Neural cell (in vitro differentiated cells): Measurements from ENCODE around the gene HS1BP3. TPM values are rescaled to one million over a fixed set of nuclear protein-coding genes. Genes with fewer than 3 reads are reported as not detected.

Experiments used
- H2AFZ ChIP-seq: fragments of 200-600, 300-800 bp; sonication (generic), shearing (Covaris generic); 2 replicates; pipeline ENCODE4 v1.6.0; 2014; ENCODE audit warnings: low read depth, mild to moderate bottlenecking, antibody characterized with exemption, low read length, moderate library complexity
- H3F3A ChIP-seq: fragments of 200-600 bp; shearing (Covaris generic); 2 replicates; pipeline ENCODE4 v1.6.1; 2016; ENCODE audit warnings: mild to moderate bottlenecking, moderate library complexity, mixed read lengths, antibody characterized with exemption, low read length; ENCODE audit not compliant: insufficient read depth, poor library complexity, severe bottlenecking
- H3K27ac ChIP-seq: fragments of 200-600, 300-800 bp; sonication (generic), shearing (Covaris generic); 2 replicates; pipeline ENCODE4 v1.5.1; 2014; ENCODE audit warnings: mild to moderate bottlenecking, low read length, moderate library complexity
- H3K27me3 ChIP-seq: fragments of 300-800, 200-600 bp; sonication (generic), shearing (Covaris generic); 2 replicates; pipeline ENCODE4 v1.6.0; 2014; ENCODE audit warnings: mild to moderate bottlenecking, low read depth, low read length, moderate library complexity; ENCODE audit not compliant: insufficient read depth
- H3K36me3 ChIP-seq: fragments of 300-800, 200-600 bp; sonication (generic), shearing (Covaris generic); 2 replicates; pipeline ENCODE4 v1.5.1; 2014; ENCODE audit warnings: mild to moderate bottlenecking, antibody characterized with exemption, low read length, moderate library complexity; ENCODE audit not compliant: insufficient read depth
- H3K4me2 ChIP-seq: fragments of 300-800, 200-600 bp; sonication (generic), shearing (Covaris generic); 2 replicates; pipeline ENCODE4 v1.6.0; 2014; ENCODE audit warnings: mild to moderate bottlenecking, low read length
- H3K4me3 ChIP-seq: fragments of 300-800, 200-600 bp; sonication (generic), shearing (Covaris generic); 2 replicates; pipeline ENCODE4 v1.5.1; 2014; ENCODE audit warnings: mild to moderate bottlenecking, low read length, moderate library complexity
- H3K79me2 ChIP-seq: fragments of 200-600 bp; shearing (Covaris generic); replicated peaks from 2 replicates; pipeline ENCODE4 v1.6.0; 2014; ENCODE audit warnings: mild to moderate bottlenecking, low read length, moderate library complexity; ENCODE audit not compliant: insufficient read depth
- H3K9ac ChIP-seq: fragments of 300-800, 200-600 bp; sonication (generic), shearing (Covaris generic); 2 replicates; pipeline ENCODE4 v1.6.1; 2016; ENCODE audit warnings: mild to moderate bottlenecking, low read length, mixed read lengths
- H3K9me2 ChIP-seq: fragments of 200-600 bp; shearing (Covaris generic); 2 replicates; pipeline ENCODE4 v1.6.1; 2016; ENCODE audit warnings: mild to moderate bottlenecking, low read length, mixed read lengths; ENCODE audit not compliant: insufficient read depth
- H3K9me3 ChIP-seq: fragments of 200-600, 300-800 bp; sonication (generic), shearing (Covaris generic); 2 replicates; pipeline ENCODE4 v1.6.1; 2016; ENCODE audit warnings: mild to moderate bottlenecking, mixed run types, low read length, moderate library complexity, mixed read lengths
- H4K20me1 ChIP-seq: fragments of 200-600 bp; shearing (Covaris generic); 2 replicates; pipeline ENCODE4 v1.6.1; 2016; ENCODE audit warnings: mild to moderate bottlenecking, mixed run types; ENCODE audit not compliant: insufficient read depth
- EP300 ChIP-seq: fragments of 450-650 bp; conservative IDR thresholded peaks from 2 replicates; pipeline ENCODE4 v1.6.1; 2014; ENCODE audit warnings: antibody characterized with exemption, mild to moderate bottlenecking, moderate library complexity; ENCODE audit not compliant: poor library complexity, severe bottlenecking
- EZH2 ChIP-seq: fragments of 200-600, 300-800 bp; shearing (Covaris generic), sonication (generic); IDR thresholded peaks from 2 replicates; pipeline ENCODE4 v1.6.1; 2014; ENCODE audit warnings: antibody characterized with exemption, low read length, borderline replicate concordance, mild to moderate bottlenecking; ENCODE audit not compliant: insufficient read depth, poor library complexity, severe bottlenecking
- MXI1 ChIP-seq: fragments of 450-650 bp; conservative IDR thresholded peaks from 2 replicates; pipeline ENCODE4 v1.6.1; 2014; ENCODE audit warnings: antibody characterized with exemption, mild to moderate bottlenecking; ENCODE audit not compliant: poor library complexity, severe bottlenecking
- POLR2AphosphoS5 ChIP-seq: IDR thresholded peaks from 2 replicates; pipeline ENCODE4 v1.6.1; 2012
- RAD21 ChIP-seq: fragments of 450-650 bp; conservative IDR thresholded peaks from 2 replicates; pipeline ENCODE4 v1.6.1; 2014; ENCODE audit warnings: antibody characterized with exemption, mild to moderate bottlenecking, moderate library complexity
- SMC3 ChIP-seq: fragments of 450-650 bp; conservative IDR thresholded peaks from 2 replicates; pipeline ENCODE4 v1.6.1; 2014; ENCODE audit warnings: antibody characterized with exemption, mild to moderate bottlenecking, moderate library complexity; ENCODE audit not compliant: poor library complexity
- TAF1 ChIP-seq: IDR thresholded peaks from 2 replicates; pipeline ENCODE4 v1.6.1; 2012; ENCODE audit warnings: low read depth
- polyA plus RNA-seq: library from polyadenylated mRNA; depleted of rRNA; stranded (reverse); fragments of >200 nt; gene quantifications from 2 replicates; pipeline ENCODE4 v1.2.3, GENCODE V29; 2014
- TF ChIP-seq, protein P1 (sequence below): IDR thresholded peaks from 2 replicates; pipeline ENCODE4 v1.6.1; 2012; ENCODE audit warnings: borderline replicate concordance
- TF ChIP-seq, protein P2 (sequence below): fragments of 450-650 bp; IDR thresholded peaks from 2 replicates; pipeline ENCODE4 v1.5.1; 2014; ENCODE audit warnings: antibody characterized with exemption, mild to moderate bottlenecking, moderate library complexity; ENCODE audit not compliant: poor library complexity, severe bottlenecking

HS1BP3 gene
- polyA plus RNA-seq, 1 donor from 2014 or later, result 8.9 TPM

DNA sequence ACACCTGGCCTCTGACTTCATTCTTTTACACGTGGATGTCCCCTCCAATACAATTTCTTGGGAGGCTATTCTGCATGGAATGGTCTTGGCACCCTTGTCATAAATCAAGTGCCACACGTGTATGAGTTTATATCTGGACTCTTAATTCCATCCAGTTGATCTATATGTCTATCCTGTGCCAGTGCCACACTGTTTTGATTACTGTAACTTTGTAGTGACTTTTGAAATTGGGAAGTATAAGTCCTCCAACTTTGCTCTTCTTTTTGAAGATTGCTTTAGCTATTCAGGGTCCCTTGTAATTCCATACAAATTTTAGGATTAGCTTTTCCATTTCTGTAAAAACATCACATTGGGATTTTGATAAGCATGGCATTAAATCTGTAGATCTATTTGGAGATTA lies 43.5 kb downstream of the HS1BP3 start:
- no peaks in the 10 kb centered on the region for H3K36me3 ChIP-seq
- H4K20me1 ChIP-seq, result no peaks in the 10 kb centered on the region
- TF ChIP-seq RAD21 (no peak), EP300 (no peak), EZH2 (no peak), POLR2AphosphoS5 (no peak), MXI1 (no peak), SMC3 (no peak), TAF1 (no peak)
- TF ChIP-seq, protein P1, sequence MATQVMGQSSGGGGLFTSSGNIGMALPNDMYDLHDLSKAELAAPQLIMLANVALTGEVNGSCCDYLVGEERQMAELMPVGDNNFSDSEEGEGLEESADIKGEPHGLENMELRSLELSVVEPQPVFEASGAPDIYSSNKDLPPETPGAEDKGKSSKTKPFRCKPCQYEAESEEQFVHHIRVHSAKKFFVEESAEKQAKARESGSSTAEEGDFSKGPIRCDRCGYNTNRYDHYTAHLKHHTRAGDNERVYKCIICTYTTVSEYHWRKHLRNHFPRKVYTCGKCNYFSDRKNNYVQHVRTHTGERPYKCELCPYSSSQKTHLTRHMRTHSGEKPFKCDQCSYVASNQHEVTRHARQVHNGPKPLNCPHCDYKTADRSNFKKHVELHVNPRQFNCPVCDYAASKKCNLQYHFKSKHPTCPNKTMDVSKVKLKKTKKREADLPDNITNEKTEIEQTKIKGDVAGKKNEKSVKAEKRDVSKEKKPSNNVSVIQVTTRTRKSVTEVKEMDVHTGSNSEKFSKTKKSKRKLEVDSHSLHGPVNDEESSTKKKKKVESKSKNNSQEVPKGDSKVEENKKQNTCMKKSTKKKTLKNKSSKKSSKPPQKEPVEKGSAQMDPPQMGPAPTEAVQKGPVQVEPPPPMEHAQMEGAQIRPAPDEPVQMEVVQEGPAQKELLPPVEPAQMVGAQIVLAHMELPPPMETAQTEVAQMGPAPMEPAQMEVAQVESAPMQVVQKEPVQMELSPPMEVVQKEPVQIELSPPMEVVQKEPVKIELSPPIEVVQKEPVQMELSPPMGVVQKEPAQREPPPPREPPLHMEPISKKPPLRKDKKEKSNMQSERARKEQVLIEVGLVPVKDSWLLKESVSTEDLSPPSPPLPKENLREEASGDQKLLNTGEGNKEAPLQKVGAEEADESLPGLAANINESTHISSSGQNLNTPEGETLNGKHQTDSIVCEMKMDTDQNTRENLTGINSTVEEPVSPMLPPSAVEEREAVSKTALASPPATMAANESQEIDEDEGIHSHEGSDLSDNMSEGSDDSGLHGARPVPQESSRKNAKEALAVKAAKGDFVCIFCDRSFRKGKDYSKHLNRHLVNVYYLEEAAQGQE, result no peak
- TF ChIP-seq, protein P2, sequence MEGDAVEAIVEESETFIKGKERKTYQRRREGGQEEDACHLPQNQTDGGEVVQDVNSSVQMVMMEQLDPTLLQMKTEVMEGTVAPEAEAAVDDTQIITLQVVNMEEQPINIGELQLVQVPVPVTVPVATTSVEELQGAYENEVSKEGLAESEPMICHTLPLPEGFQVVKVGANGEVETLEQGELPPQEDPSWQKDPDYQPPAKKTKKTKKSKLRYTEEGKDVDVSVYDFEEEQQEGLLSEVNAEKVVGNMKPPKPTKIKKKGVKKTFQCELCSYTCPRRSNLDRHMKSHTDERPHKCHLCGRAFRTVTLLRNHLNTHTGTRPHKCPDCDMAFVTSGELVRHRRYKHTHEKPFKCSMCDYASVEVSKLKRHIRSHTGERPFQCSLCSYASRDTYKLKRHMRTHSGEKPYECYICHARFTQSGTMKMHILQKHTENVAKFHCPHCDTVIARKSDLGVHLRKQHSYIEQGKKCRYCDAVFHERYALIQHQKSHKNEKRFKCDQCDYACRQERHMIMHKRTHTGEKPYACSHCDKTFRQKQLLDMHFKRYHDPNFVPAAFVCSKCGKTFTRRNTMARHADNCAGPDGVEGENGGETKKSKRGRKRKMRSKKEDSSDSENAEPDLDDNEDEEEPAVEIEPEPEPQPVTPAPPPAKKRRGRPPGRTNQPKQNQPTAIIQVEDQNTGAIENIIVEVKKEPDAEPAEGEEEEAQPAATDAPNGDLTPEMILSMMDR, result no peak
- no peaks in the 10 kb centered on the region for H3K27me3 ChIP-seq
- H3K9me3 ChIP-seq, result peaks cover 4% of the 10 kb centered on the region
- no peaks in the 10 kb centered on the region for H3F3A ChIP-seq
- H3K79me2 ChIP-seq, result no peaks in the 10 kb centered on the region
- no peaks in the 10 kb centered on the region for H3K9me2 ChIP-seq
- no peak overlapping the region for H2AFZ ChIP-seq
- H3K4me3 ChIP-seq, result no peak overlapping the region
- no peak overlapping the region for H3K27ac ChIP-seq
- H3K4me2 ChIP-seq, result no peak overlapping the region
- H3K9ac ChIP-seq, result no peak overlapping the region

DNA sequence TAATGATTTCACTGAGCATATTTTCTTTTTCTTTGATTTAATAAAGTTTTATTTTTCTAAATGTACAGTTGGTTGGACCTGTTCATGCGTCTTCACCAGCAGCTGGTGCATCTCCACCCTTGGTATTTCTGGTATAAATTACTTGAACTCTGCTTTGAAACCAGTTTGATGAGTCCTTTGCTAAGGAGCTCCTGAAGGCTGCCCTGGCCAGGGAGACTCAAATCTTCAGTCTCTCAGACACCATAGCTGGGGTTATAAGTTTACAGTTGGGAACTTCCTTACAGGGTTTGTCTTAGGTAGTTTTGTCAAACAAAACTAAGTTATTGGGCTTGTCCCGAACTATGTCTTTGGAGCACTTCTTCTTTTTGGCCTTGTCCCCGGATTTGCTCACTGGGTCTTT lies 44.7 kb downstream of the HS1BP3 start:
- Histone ChIP-seq H3K9ac (no peak overlapping the region), H3K79me2 (no peaks in the 10 kb centered on the region), H2AFZ (no peak overlapping the region), H3K9me2 (no peaks in the 10 kb centered on the region), H3K4me2 (no peak overlapping the region), H3K36me3 (no peaks in the 10 kb centered on the region), H3K27me3 (no peaks in the 10 kb centered on the region), H4K20me1 (no peaks in the 10 kb centered on the region), H3K4me3 (no peak overlapping the region), H3K9me3 (peaks cover 4% of the 10 kb centered on the region), H3K27ac (no peak overlapping the region), H3F3A (no peaks in the 10 kb centered on the region)
- no peak for TF ChIP-seq EP300
- TF ChIP-seq SMC3, result no peak
- TF ChIP-seq, protein P1, result no peak
- TF ChIP-seq, protein P2, result no peak
- TF ChIP-seq MXI1, result no peak
- no peak for TF ChIP-seq RAD21
- TF ChIP-seq TAF1, result no peak
- TF ChIP-seq EZH2, result no peak
- TF ChIP-seq POLR2AphosphoS5, result no peak
